Smooth muscle cell (in vitro differentiated cells): ENCODE measurements around the gene MMP19. TPM values are rescaled to one million over a fixed set of nuclear protein-coding genes. Genes with fewer than 3 reads are reported as not detected.
A peak's percentile ranks its signal among the peaks of the same experiment; 100 is the strongest.

ENCODE experiments used
- DNase-seq: peaks from one replicate; lab custom pipeline; 2025; ENCODE audit not compliant: unreplicated experiment; lab: John Stamatoyannopoulos, UW
- H2AFZ ChIP-seq: fragments of 200-600 bp; sonication (generic); 2 replicates; pipeline ENCODE4 v1.6.0; 2016; ENCODE audit warnings: antibody characterized with exemption, low read depth, mild to moderate bottlenecking
- H3F3A ChIP-seq: fragments of 200-600 bp; sonication (generic); 2 replicates; pipeline ENCODE4 v1.6.0; 2017; ENCODE audit warnings: antibody characterized with exemption, low read depth
- H3K27ac ChIP-seq: fragments of 200-600 bp; sonication (generic); 2 replicates; pipeline ENCODE4 v1.5.1; 2016; ENCODE audit warnings: low read depth, mild to moderate bottlenecking
- H3K27me3 ChIP-seq: fragments of 200-600 bp; sonication (generic); 2 replicates; pipeline ENCODE4 v1.6.1; 2016; ENCODE audit warnings: low read depth, mild to moderate bottlenecking
- H3K36me3 ChIP-seq: fragments of 200-600 bp; sonication (generic); 2 replicates; pipeline ENCODE4 v1.5.1; 2016; ENCODE audit warnings: low read depth
- H3K4me1 ChIP-seq: fragments of 200-600 bp; sonication (generic); 2 replicates; pipeline ENCODE4 v1.5.1; 2016; ENCODE audit warnings: low read depth
- H3K4me2 ChIP-seq: fragments of 200-600 bp; sonication (generic); 2 replicates; pipeline ENCODE4 v1.6.0; 2016; ENCODE audit warnings: mild to moderate bottlenecking
- H3K4me3 ChIP-seq: fragments of 200-600 bp; sonication (generic); 2 replicates; pipeline ENCODE4 v1.5.1; 2016; ENCODE audit warnings: mild to moderate bottlenecking
- H3K79me2 ChIP-seq: fragments of 200-600 bp; sonication (generic); 2 replicates; pipeline ENCODE4 v1.6.0; 2016; ENCODE audit warnings: low read depth, mild to moderate bottlenecking
- H3K9ac ChIP-seq: fragments of 200-600 bp; sonication (generic); 2 replicates; pipeline ENCODE4 v1.6.0; 2016; ENCODE audit warnings: low read depth
- H3K9me3 ChIP-seq: fragments of 200-600 bp; sonication (generic); replicated peaks from 2 replicates; pipeline ENCODE4 v1.5.1; 2016; ENCODE audit warnings: low read depth
- H4K20me1 ChIP-seq: fragments of 200-600 bp; sonication (generic); 2 replicates; pipeline ENCODE4 v1.6.0; 2016; ENCODE audit warnings: low read depth
- WGBS: methylation state at CpG from one replicate; pipeline ENCODE4 v1.1.7; 2016; ENCODE audit warnings: low lambda C conversion rate; 5-methylcytosine and 5-hydroxymethylcytosine counted together
- polyA plus RNA-seq: library from polyadenylated mRNA; unstranded; fragments of >200 nt; fragmentation: Nextera tagmentation; extraction: Ambion mirVana; gene quantifications from 2 replicates; pipeline ENCODE4 v1.2.1, GENCODE V29; 2016
- total RNA-seq: library from RNA; depleted of rRNA; stranded (reverse); fragments of >200 nt; gene quantifications from 2 replicates; pipeline ENCODE4 v1.2.3, GENCODE V29; 2014
- TF ChIP-seq, protein P1 (sequence below): fragments of 200-600 bp; sonication (generic); IDR thresholded peaks from 2 replicates; pipeline ENCODE4 v1.5.1; 2017; ENCODE audit warnings: borderline replicate concordance, mild to moderate bottlenecking, antibody characterized with exemption; ENCODE audit not compliant: insufficient read depth, poor library complexity, severe bottlenecking

Gene MMP19
- total and polyA plus RNA-seq, 2 experiments from 2014 or later = 14.9 to 15.6 TPM

DNA sequence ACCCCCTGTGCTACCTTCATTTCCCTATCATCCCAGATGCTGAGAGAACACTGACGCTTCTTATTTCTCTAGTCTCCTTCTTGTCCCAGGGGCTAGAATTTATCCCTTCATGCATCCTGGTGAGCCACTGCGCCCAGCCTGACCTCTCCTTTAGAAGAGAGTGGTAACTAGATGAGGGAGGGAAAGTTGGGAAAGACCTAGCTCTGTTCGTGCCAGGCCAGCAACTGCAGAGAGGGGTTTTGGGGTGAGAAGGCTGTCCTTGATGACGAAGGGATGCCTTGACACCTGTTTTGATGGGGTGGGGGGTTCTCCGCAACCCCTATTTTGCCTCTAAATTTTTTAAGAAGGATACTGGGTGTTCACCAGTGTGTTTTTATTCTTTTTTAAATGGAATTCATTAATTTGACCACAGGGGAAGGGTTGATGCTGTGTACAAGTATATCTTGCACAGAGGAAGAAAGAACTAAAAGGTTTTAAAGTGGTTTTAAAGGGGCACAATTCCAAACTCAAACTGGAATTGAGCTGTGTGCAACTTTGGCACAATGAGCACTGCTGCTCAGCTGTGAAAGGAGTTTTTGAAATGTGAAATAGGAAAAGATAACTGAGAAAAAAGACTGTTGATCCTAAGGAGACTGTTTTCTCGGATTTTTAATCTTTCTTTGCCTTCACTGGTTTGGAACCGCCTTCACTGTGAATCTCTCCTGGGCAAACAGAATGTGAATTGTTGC lies 7.0 kb upstream of the MMP19 start:
- Histone ChIP-seq H3K9ac (no peak overlapping the region), H3K4me1 (peaks cover 27% of the 10 kb centered on the region), H3F3A (no peaks in the 10 kb centered on the region), H3K79me2 (no peaks in the 10 kb centered on the region), H3K27ac (peak overlapping the region; percentile 100), H3K4me2 (peak overlapping the region; percentile 3), H3K36me3 (no peaks in the 10 kb centered on the region), H3K4me3 (no peak overlapping the region), H4K20me1 (no peaks in the 10 kb centered on the region), H2AFZ (no peak overlapping the region), H3K9me3 (no peaks in the 10 kb centered on the region), H3K27me3 (no peaks in the 10 kb centered on the region)
- TF ChIP-seq, protein P1, sequence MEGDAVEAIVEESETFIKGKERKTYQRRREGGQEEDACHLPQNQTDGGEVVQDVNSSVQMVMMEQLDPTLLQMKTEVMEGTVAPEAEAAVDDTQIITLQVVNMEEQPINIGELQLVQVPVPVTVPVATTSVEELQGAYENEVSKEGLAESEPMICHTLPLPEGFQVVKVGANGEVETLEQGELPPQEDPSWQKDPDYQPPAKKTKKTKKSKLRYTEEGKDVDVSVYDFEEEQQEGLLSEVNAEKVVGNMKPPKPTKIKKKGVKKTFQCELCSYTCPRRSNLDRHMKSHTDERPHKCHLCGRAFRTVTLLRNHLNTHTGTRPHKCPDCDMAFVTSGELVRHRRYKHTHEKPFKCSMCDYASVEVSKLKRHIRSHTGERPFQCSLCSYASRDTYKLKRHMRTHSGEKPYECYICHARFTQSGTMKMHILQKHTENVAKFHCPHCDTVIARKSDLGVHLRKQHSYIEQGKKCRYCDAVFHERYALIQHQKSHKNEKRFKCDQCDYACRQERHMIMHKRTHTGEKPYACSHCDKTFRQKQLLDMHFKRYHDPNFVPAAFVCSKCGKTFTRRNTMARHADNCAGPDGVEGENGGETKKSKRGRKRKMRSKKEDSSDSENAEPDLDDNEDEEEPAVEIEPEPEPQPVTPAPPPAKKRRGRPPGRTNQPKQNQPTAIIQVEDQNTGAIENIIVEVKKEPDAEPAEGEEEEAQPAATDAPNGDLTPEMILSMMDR = no peak
- WGBS = 83% methylated on average over 7 of the region's 7 CpGs
- DNase-seq = no peak

DNA sequence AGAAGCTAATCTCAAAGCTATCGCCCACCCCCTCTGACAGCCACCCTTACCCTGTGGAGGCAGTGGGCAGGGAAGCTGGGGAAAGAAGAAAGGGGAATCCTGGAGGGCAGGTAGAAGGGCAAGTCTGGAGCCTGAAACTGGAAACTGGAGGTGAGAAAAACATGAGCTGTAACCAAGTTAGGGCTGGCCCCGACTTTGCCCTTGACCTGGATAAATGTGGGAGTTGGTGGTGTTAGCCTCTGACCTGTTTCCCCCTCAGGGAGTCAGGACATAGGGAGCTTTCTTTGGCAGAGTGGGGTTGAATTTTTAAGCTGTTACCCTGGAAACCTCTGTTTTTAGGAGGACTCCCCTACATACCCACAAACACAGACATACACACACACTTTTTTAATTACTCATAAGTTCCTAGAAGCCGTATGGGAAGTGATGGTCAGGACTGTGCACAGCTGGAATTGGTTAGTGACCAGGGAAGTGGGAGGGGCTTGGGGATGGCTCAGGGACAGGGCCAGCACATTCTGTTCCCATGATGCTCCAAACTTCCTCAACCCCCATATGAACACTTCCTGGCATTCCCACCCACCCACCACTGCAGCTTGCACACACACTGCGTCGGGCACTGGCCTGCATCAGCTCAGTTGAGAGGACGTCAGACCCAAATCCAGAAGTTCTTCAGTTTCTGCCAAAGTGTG lies 5.0 kb upstream of the MMP19 start:
- H3K27me3 ChIP-seq = no peaks in the 10 kb centered on the region
- peak overlapping the region; percentile 77 for H3K4me2 ChIP-seq
- H3K36me3 ChIP-seq = no peaks in the 10 kb centered on the region
- H3K79me2 ChIP-seq = no peaks in the 10 kb centered on the region
- peak overlapping the region; percentile 97 for H3K9ac ChIP-seq
- peak; percentile 61 for DNase-seq
- H3F3A ChIP-seq = peaks cover 4% of the 10 kb centered on the region
- TF ChIP-seq, protein P1 = no peak
- H3K4me1 ChIP-seq = peaks cover 27% of the 10 kb centered on the region
- H3K4me3 ChIP-seq = peak overlapping the region; percentile 27
- H3K27ac ChIP-seq = peak overlapping the region; percentile 100
- WGBS = 15% methylated on average over 6 of the region's 6 CpGs
- H2AFZ ChIP-seq = no peak overlapping the region
- no peaks in the 10 kb centered on the region for H4K20me1 ChIP-seq
- H3K9me3 ChIP-seq = no peaks in the 10 kb centered on the region

DNA sequence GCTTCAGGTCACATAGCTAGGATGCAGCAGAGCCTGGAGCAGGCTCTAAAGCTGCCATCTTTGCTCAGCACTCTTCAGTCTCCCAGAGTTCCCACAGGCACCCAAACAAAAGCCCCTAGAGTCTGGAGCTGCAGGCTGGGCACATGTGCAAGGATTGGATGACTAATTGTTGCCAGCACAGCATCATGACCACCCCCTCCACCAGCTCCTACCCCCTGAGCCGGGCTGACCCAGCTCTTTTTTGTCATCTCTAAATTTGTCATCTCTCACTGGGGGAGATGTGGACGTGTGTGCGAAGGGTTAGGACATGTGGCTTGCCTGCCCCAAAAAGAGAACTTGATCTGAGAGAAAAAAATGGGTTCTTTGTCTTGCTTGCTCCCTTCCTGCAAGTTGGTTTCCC lies 4.3 kb upstream of the MMP19 start:
- peak; percentile 15 for DNase-seq
- peak overlapping the region; percentile 68 for H3K4me2 ChIP-seq
- 35% methylated on average over 3 of the region's 3 CpGs for WGBS

More for the DNA sequence above, 4.3 kb upstream of the MMP19 start:
- TF ChIP-seq, protein P1 = no peak
- H3K27me3 ChIP-seq = no peaks in the 10 kb centered on the region
- no peaks in the 10 kb centered on the region for H4K20me1 ChIP-seq
- H3K9ac ChIP-seq = peak overlapping the region; percentile 97
- H3K9me3 ChIP-seq = no peaks in the 10 kb centered on the region
- peaks cover 4% of the 10 kb centered on the region for H3F3A ChIP-seq
- no peak overlapping the region for H2AFZ ChIP-seq
- H3K4me3 ChIP-seq = no peak overlapping the region
- peak overlapping the region; percentile 100 for H3K27ac ChIP-seq
- H3K36me3 ChIP-seq = no peaks in the 10 kb centered on the region
- H3K4me1 ChIP-seq = peaks cover 30% of the 10 kb centered on the region
- H3K79me2 ChIP-seq = peaks cover 4% of the 10 kb centered on the region
